GM12892 (cell line): ENCODE measurements around the gene FCF1.

Experiments used
- POLR2A ChIP-seq: IDR thresholded peaks from 2 replicates; pipeline ENCODE4 v1.6.1; 2011; ENCODE audit warnings: low read depth, low read length, control low read depth
- POLR2AphosphoS5 ChIP-seq: IDR thresholded peaks from 2 replicates; pipeline ENCODE4 v1.6.1; 2011; ENCODE audit warnings: low read depth, low read length, control low read depth
- TAF1 ChIP-seq: IDR thresholded peaks from 2 replicates; pipeline ENCODE4 v1.6.1; 2011; ENCODE audit warnings: low read depth, mild to moderate bottlenecking, control low read depth, low read length, borderline replicate concordance

DNA sequence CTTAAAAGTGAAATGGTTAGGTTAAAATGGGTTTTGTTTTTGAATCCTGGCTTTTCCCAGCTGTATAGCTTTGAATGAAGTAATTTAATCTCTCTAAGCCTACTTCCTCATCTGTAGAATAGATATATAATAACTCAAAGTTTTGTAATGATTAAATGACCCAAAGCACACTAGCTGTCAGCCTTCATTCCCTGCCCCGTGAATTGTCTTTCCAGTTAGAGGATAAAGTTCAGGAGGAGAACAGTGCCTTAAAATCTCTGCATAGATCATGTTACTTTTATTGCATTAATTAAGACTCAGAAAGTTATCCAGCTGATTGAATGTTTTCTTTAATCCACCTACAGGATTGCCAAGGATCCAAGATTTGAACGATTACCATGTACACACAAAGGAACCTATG is 19.4 kb downstream of the FCF1 start:
- TF ChIP-seq POLR2A = no peak
- TF ChIP-seq TAF1 = no peak
- TF ChIP-seq POLR2AphosphoS5 = no peak
